Neuronal stem cell (in vitro differentiated cells): Measurements from ENCODE around the gene GADD45GIP1.

ENCODE experiments used
- DNase-seq: peaks from one replicate; pipeline ENCODE4 v3.0.0-alpha.2; 2013; ENCODE audit warnings: low spot score
- H2AFZ ChIP-seq: one replicate; pipeline ENCODE4 v1.6.1; 2013; ENCODE audit warnings: mild to moderate bottlenecking, low read length, inconsistent platforms
- H2AK5ac ChIP-seq: 2 replicates; pipeline ENCODE4 v1.6.1; 2013; ENCODE audit warnings: low read depth, mild to moderate bottlenecking, inconsistent platforms, low read length, moderate library complexity, mixed read lengths
- H2BK120ac ChIP-seq: 2 replicates; pipeline ENCODE4 v1.6.1; 2013; ENCODE audit warnings: low read depth, mild to moderate bottlenecking, inconsistent platforms, low read length, moderate library complexity, mixed read lengths
- H2BK12ac ChIP-seq: one replicate; pipeline ENCODE4 v1.6.1; 2013; ENCODE audit warnings: low read length, inconsistent platforms
- H2BK15ac ChIP-seq: 2 replicates; pipeline ENCODE4 v1.6.1; 2013; ENCODE audit warnings: mild to moderate bottlenecking, low read length, inconsistent platforms, mixed read lengths
- H2BK5ac ChIP-seq: one replicate; pipeline ENCODE4 v1.6.1; 2013; ENCODE audit warnings: inconsistent platforms, mild to moderate bottlenecking, low read length, moderate library complexity
- H3K14ac ChIP-seq: one replicate; pipeline ENCODE4 v1.6.1; 2013; ENCODE audit warnings: low read length, inconsistent platforms
- H3K18ac ChIP-seq: 2 replicates; pipeline ENCODE4 v1.6.1; 2013; ENCODE audit warnings: low read length, inconsistent platforms
- H3K23ac ChIP-seq: 2 replicates; pipeline ENCODE4 v1.6.1; 2013; ENCODE audit warnings: low read depth, mild to moderate bottlenecking, mixed read lengths, low read length, inconsistent platforms; ENCODE audit not compliant: poor library complexity
- H3K27ac ChIP-seq: replicated peaks from 3 replicates; pipeline ENCODE4 v1.5.1; 2013; ENCODE audit warnings: low read length, inconsistent platforms
- H3K27me3 ChIP-seq, 3 experiments: 2 replicates each; pipeline ENCODE4 v1.6.1; 2013; ENCODE audit warnings: low read length in 3 of 3, mild to moderate bottlenecking in 2 of 3, inconsistent platforms in 1 of 3, low read depth in 1 of 3, mixed read lengths in 1 of 3, moderate library complexity in 1 of 3; ENCODE audit not compliant: control insufficient read depth in 3 of 3, insufficient read depth in 3 of 3
- H3K36me3 ChIP-seq, 2 donors: replicated peaks in 1 of 2; 2 replicates each; pipeline ENCODE4 v1.6.1; 2013; ENCODE audit warnings: low read length in 2 of 2; ENCODE audit not compliant: control insufficient read depth in 2 of 2, insufficient read depth in 2 of 2
- H3K4ac ChIP-seq: 2 replicates; pipeline ENCODE4 v1.6.1; 2013; ENCODE audit warnings: inconsistent platforms, mild to moderate bottlenecking, low read length, moderate library complexity
- H3K4me1 ChIP-seq, 2 donors: 1 replicate in 1 of 2; 2 replicates in 1 of 2; pipeline ENCODE4 v1.6.1; 2013; ENCODE audit warnings: low read length in 2 of 2, low read depth in 1 of 2; ENCODE audit not compliant: control insufficient read depth in 2 of 2, insufficient read depth in 1 of 2
- H3K4me2 ChIP-seq: one replicate; pipeline ENCODE4 v1.6.1; 2013; ENCODE audit warnings: mild to moderate bottlenecking, low read length, inconsistent platforms; ENCODE audit not compliant: insufficient read depth, poor library complexity, severe bottlenecking
- H3K4me3 ChIP-seq, 2 donors: 2 replicates each; pipeline ENCODE4 v1.5.1; 2013; ENCODE audit warnings: low read length in 2 of 2, mild to moderate bottlenecking in 2 of 2, inconsistent platforms in 1 of 2, moderate library complexity in 1 of 2
- H3K79me1 ChIP-seq: one replicate; pipeline ENCODE4 v1.6.1; 2013; ENCODE audit warnings: low read depth, mild to moderate bottlenecking, inconsistent platforms, low read length, moderate library complexity
- H3K9ac ChIP-seq: one replicate; pipeline ENCODE4 v1.6.1; 2013; ENCODE audit warnings: mild to moderate bottlenecking, low read depth, low read length, inconsistent platforms; ENCODE audit not compliant: poor library complexity
- H3K9me3 ChIP-seq, 2 donors: replicated peaks in 1 of 2; 2 replicates each; pipeline versions ENCODE3 to v1.6.1; 2013; ENCODE audit warnings: low read length in 2 of 2, mild to moderate bottlenecking in 2 of 2, inconsistent platforms in 1 of 2, low read depth in 1 of 2, mixed read lengths in 1 of 2, moderate library complexity in 1 of 2; ENCODE audit not compliant: control insufficient read depth in 2 of 2, insufficient read depth in 1 of 2
- H4K8ac ChIP-seq: one replicate; pipeline ENCODE4 v1.6.1; 2013; ENCODE audit warnings: low read depth, mild to moderate bottlenecking, inconsistent platforms, low read length, moderate library complexity
- H4K91ac ChIP-seq: one replicate; pipeline ENCODE4 v1.6.1; 2013; ENCODE audit warnings: low read length, low read depth, mild to moderate bottlenecking, inconsistent platforms; ENCODE audit not compliant: poor library complexity
- WGBS, 2 donors: extraction: QIAGEN DNeasy Blood & Tissue Kit; methylation state at CpG; one replicate each; pipeline ENCODE4 v1.1.7; 2013; ENCODE audit warnings: missing lambda C conversion rate in 2 of 2, mixed read lengths in 1 of 2; ENCODE audit not compliant: insufficient read length in 2 of 2, insufficient replicate concordance in 1 of 2; ENCODE audit errors: extremely low coverage in 2 of 2; 5-methylcytosine and 5-hydroxymethylcytosine counted together

Gene GADD45GIP1

GRCh38 chr19:12969292-12969988, 12.4 kb upstream of the GADD45GIP1 start, which contains the start of gene DAND5:
TSS of gene DAND5 (plus strand) at chr19:12969576. CDS start at chr19:12969661, 85 bp downstream.
- Histone ChIP-seq H3K4me1 (peaks cover 3 to 5% of the 10 kb centered on the region in 2 donors), H2BK5ac (no peak within 1 kb of the TSS), H3K23ac (no peak within 1 kb of the TSS), H3K9me3 (no peaks in the 10 kb centered on the region), H3K79me1 (no peaks in the 10 kb centered on the region), H3K36me3 (no peaks in the 10 kb centered on the region), H4K8ac (no peak within 1 kb of the TSS), H3K4ac (no peak within 1 kb of the TSS), H3K14ac (no peak within 1 kb of the TSS), H2AK5ac (peak within 1 kb of the TSS; percentile 39), H2BK12ac (no peak within 1 kb of the TSS), H2AFZ (no peak within 1 kb of the TSS), H3K27ac (no peak within 1 kb of the TSS), H2BK15ac (no peak within 1 kb of the TSS), H3K9ac (no peak within 1 kb of the TSS), H3K4me2 (no peak within 1 kb of the TSS), H3K18ac (no peak within 1 kb of the TSS), H4K91ac (no peak within 1 kb of the TSS), H3K27me3 (peaks cover 0 to 28% (median 0%) of the 10 kb centered on the region in 3 experiments), H3K4me3 (no peak within 1 kb of the TSS), H2BK120ac (no peak within 1 kb of the TSS)
- no peak for DNase-seq
- WGBS, 2 donors, result no CpG with 5 or more reads among the region's 14 CpGs

- WGBS, 2 donors, result no CpG with 5 or more reads among the region's 5 CpGs
Observed at GRCh38 chr19:12967907-12968306, 10.9 kb upstream of the GADD45GIP1 start.

GRCh38 chr19:12965812-12966135, 8.8 kb upstream of the GADD45GIP1 start:
- H4K8ac ChIP-seq, result no peak overlapping the region
- H2BK15ac ChIP-seq, result no peak overlapping the region
- H3K23ac ChIP-seq, result no peak overlapping the region
- no peaks in the 10 kb centered on the region for H3K36me3 ChIP-seq
- no peak overlapping the region for H3K4ac ChIP-seq
- no peak overlapping the region for H3K27ac ChIP-seq
- DNase-seq, result no peak
- no peak overlapping the region for H2BK12ac ChIP-seq
- H2BK120ac ChIP-seq, result no peak overlapping the region
- no peaks in the 10 kb centered on the region for H3K79me1 ChIP-seq
- peak overlapping the region; percentile 90 for H2AFZ ChIP-seq
- no peak overlapping the region for H2AK5ac ChIP-seq
- peak overlapping the region; percentile 67 for H3K4me2 ChIP-seq
- H3K4me1 ChIP-seq, result peaks cover 3 to 5% of the 10 kb centered on the region in 2 donors
- H2BK5ac ChIP-seq, result no peak overlapping the region
- H3K14ac ChIP-seq, result no peak overlapping the region
- H3K4me3 ChIP-seq, result peak overlapping the region in 1 of 2 donors; percentile 17
- H3K18ac ChIP-seq, result peak overlapping the region; percentile 88
- no CpG with 5 or more reads among the region's 8 CpGs for WGBS, 2 donors
- H3K27me3 ChIP-seq, result peaks cover 0 to 15% (median 0%) of the 10 kb centered on the region in 3 experiments
- no peaks in the 10 kb centered on the region for H3K9me3 ChIP-seq
- no peak overlapping the region for H4K91ac ChIP-seq
- no peak overlapping the region for H3K9ac ChIP-seq

More at GRCh38 chr19:12967907-12968306, 10.9 kb upstream of the GADD45GIP1 start:
- Histone ChIP-seq H2BK5ac (no peak overlapping the region), H3K4me3 (no peak overlapping the region), H3K27me3 (peaks cover 0 to 17% (median 0%) of the 10 kb centered on the region in 3 experiments), H3K9me3 (no peaks in the 10 kb centered on the region), H3K4me1 (peaks cover 3 to 5% of the 10 kb centered on the region in 2 donors), H4K8ac (no peak overlapping the region), H3K23ac (no peak overlapping the region), H3K14ac (no peak overlapping the region), H3K79me1 (no peaks in the 10 kb centered on the region), H3K4me2 (no peak overlapping the region), H3K4ac (no peak overlapping the region), H4K91ac (no peak overlapping the region), H3K18ac (no peak overlapping the region), H2BK15ac (no peak overlapping the region), H3K36me3 (no peaks in the 10 kb centered on the region), H2BK120ac (no peak overlapping the region), H3K9ac (no peak overlapping the region), H2AK5ac (no peak overlapping the region), H3K27ac (no peak overlapping the region), H2BK12ac (no peak overlapping the region), H2AFZ (no peak overlapping the region)
- no peak for DNase-seq

DNA sequence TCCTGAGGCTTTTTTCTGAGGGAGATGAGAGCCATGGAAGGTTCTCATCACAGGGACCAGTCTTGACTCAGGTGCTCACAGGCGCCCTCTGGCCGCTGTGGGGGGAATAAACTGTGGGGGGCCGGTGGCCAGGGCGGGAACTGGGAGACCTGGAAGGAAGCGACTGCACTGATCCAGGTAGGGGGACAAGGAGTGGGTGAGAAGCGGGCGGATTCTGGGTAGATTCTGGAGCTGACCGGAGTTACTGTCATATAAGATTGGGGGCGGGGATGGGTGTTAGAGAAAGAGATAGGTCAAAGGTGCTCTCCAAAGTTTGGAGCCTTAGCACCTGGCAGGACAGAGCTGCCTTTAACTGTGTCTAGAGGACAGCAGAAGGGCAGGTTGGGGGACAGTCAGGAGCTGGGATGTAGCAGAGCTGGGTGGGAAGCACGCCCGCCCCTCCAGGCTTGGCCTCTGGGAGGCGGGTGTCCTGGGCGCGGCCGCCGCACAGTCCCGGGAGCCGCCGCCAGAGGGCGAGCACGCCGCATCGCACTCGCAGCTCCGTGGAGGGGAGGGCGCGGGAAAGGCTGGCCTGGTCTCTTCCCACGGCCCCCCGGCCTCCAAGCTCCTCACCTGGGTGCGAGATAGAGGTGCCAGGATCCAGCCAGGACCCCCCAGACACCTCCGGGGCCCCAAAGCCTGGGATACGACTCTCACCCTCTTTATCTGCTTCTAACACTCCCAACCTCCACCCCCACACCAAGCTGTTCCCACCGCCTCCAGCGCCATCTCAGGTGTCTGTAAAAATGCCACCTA, 8.2 kb upstream of the GADD45GIP1 start:
- H2BK5ac ChIP-seq, result no peak overlapping the region
- no peak overlapping the region for H2AK5ac ChIP-seq
- H3K27me3 ChIP-seq, result peaks cover 0 to 12% (median 0%) of the 10 kb centered on the region in 3 experiments
- H3K4me1 ChIP-seq, result peaks cover 3 to 5% of the 10 kb centered on the region in 2 donors
- WGBS, 2 donors, result no CpG with 5 or more reads among the region's 34 CpGs
- peak overlapping the region; percentile 83 for H3K9ac ChIP-seq
- H3K27ac ChIP-seq, result peak overlapping the region; percentile 68
- peak overlapping the region; percentile 90 for H2AFZ ChIP-seq
- DNase-seq, result peak; percentile 72
- no peak overlapping the region for H2BK120ac ChIP-seq
- H2BK15ac ChIP-seq, result peak overlapping the region; percentile 86
- no peak overlapping the region for H2BK12ac ChIP-seq
- no peaks in the 10 kb centered on the region for H3K9me3 ChIP-seq
- no peak overlapping the region for H3K4ac ChIP-seq
- no peak overlapping the region for H4K8ac ChIP-seq
- H3K18ac ChIP-seq, result peak overlapping the region; percentile 88
- H3K36me3 ChIP-seq, result no peaks in the 10 kb centered on the region
- H3K23ac ChIP-seq, result peak overlapping the region; percentile 85
- H3K4me3 ChIP-seq, result peak overlapping the region; percentile 31 to 34
- peak overlapping the region; percentile 67 for H3K4me2 ChIP-seq
- H3K14ac ChIP-seq, result peak overlapping the region; percentile 47
- H4K91ac ChIP-seq, result no peak overlapping the region
- no peaks in the 10 kb centered on the region for H3K79me1 ChIP-seq
